ENCODE measurements around the gene JMJD7.

JMJD7 gene

DNA sequence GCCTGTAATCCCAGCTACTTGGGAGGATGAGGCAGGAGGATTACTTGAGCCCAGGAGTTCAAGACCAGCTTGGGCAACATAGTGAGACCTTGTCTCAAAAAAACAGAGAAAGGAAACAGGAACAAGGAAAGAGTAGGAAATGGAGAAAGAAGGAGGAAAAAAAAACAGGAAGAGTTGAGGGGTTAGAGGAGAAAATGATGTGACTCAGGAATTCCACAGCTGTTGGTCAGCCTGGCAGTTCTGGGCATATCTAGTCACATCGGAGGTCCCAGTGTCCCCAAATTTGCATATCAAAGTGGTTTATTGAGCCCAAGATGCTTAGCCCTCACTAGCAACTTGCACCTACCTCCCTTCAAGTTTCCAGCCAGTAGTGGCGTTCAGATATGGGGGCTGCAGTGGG lies 18.8 kb upstream of the JMJD7 start:
- TF ChIP-seq CTCF (IDR thresholded peaks at IDR 0.05; ENCODE audit: borderline replicate concordance, insufficient read depth, low read depth, low read length) = no peak
- no peak overlapping the region for H3K4me3 ChIP-seq (ENCODE audit: low read depth, low read length)

- H3K4me3 ChIP-seq (ENCODE audit: low read depth, low read length) = no peak overlapping the region
- no peak for TF ChIP-seq CTCF (IDR thresholded peaks at IDR 0.05; ENCODE audit: borderline replicate concordance, insufficient read depth, low read depth, low read length)
Measured at GRCh38 chr15:41809526-41810220, 18.2 kb upstream of the JMJD7 start.

DNA sequence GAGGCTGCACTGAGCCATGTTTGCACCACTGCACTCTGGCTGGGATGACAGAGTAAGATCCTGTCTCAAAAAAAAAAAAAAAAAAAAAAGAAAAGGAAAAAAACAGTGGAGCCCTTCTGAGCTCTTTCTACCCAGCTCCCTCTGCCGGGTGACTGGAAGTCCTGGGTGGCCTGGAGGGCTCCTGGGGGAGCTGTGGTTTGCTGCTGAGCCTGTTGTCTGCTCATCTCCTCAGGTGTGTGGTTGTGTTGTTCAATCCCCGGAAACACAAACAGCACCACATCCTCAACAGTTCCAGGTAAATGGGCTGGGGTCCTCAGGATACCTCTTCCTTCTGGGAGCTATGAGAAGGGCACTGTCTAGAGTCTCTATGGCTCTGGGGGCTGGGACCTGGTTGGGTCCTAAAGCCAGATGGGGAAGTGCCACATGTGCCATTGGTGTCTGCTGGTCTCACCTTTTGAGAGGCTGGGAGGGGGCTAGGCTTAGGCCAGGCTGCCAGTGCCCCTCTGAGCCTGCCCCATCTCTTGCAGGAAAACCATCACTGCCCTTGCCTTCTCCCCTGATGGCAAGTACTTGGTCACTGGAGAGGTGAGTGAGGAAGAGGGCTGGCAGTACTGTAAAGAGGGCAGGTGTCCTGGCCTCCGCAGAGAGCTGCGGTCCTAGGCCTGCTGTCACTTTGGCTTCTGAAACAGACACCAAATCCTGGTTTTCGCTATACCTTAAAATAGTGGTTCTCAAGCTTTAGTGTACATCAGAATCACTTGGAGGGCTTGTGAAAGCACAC lies 17.1 kb upstream of the JMJD7 start:
- TF ChIP-seq CTCF (IDR thresholded peaks at IDR 0.05; ENCODE audit: borderline replicate concordance, insufficient read depth, low read depth, low read length) = 0 out of 2 replicates have a peak, but pooled peaks have one; percentile 14
- H3K4me3 ChIP-seq (ENCODE audit: low read depth, low read length) = no peak overlapping the region

GRCh38 chr15:41811432-41812195 lies 16.3 kb upstream of the JMJD7 start:
- peak; percentile 88 for TF ChIP-seq CTCF (IDR thresholded peaks at IDR 0.05; ENCODE audit: borderline replicate concordance, insufficient read depth, low read depth, low read length)
- no peak overlapping the region for H3K4me3 ChIP-seq (ENCODE audit: low read depth, low read length)

GRCh38 chr15:41812820-41813375 lies 15.0 kb upstream of the JMJD7 start:
- TF ChIP-seq CTCF (IDR thresholded peaks at IDR 0.05; ENCODE audit: borderline replicate concordance, insufficient read depth, low read depth, low read length) = no peak
- no peak overlapping the region for H3K4me3 ChIP-seq (ENCODE audit: low read depth, low read length)

DNA sequence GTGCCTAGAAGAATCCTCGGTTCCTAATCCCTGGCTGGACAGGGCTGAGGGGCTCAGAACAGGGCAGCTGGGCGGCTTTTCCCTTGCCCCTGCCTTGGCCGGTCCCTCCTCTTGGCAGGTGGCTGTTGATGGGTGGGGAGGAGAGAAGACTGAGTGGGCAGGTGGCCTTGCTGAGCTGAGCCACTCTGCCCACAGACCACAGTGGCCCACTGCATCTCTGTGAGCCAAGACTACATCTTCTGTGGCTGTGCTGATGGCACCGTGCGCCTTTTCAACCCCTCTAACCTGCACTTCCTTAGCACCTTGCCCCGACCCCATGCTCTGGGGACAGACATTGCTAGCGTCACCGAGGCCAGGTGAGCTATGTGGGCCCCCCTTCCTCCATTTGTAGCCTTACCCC lies 14.5 kb upstream of the JMJD7 start:
- H3K4me3 ChIP-seq (ENCODE audit: low read depth, low read length) = no peak overlapping the region
- TF ChIP-seq CTCF (IDR thresholded peaks at IDR 0.05; ENCODE audit: borderline replicate concordance, insufficient read depth, low read depth, low read length) = no peak

Data from GM12875 (cell line).